MCF 10A (cell line): ENCODE measurements around the gene PRSS22. TPM values are rescaled to one million over a fixed set of nuclear protein-coding genes. Genes with fewer than 3 reads are reported as not detected.

ENCODE experiments used
- BruUV-seq: library from RNA; stranded (reverse); fragments of 400-500 nt; replicated peaks from 2 replicates; lab custom pipeline; 2021; lab: Mats Ljungman, UMichigan
- CTCF ChIA-PET: fragments of 300-600 bp; sonication (Branson Sonifier 250); formaldehyde crosslinking; extraction: SDS; loops from one replicate; lab custom pipeline; 2021; ENCODE audit warnings: antibody characterized with exemption, inconsistent platforms; lab: Yijun Ruan, JAX
- POLR2A ChIA-PET: fragments of 300-600, 350-650 bp; sonication (Branson Sonifier 250); formaldehyde crosslinking; extraction: SDS; loops from one replicate; lab custom pipeline; 2020; ENCODE audit warnings: antibody characterized with exemption, inconsistent platforms; lab: Yijun Ruan, JAX
- DNase-seq: peaks from one replicate; pipeline ENCODE4 v3.0.0-alpha.2; 2018; ENCODE audit not compliant: unreplicated experiment
- H3K27ac Mint-ChIP-seq: one replicate; pipeline ENCODE4 v1.8.0; 2022; ENCODE audit warnings: mild to moderate bottlenecking, low read depth, mixed read lengths; ENCODE audit not compliant: unreplicated experiment
- H3K27me3 Mint-ChIP-seq: one replicate; pipeline ENCODE4 v1.8.0; 2022; ENCODE audit warnings: mixed read lengths; ENCODE audit not compliant: insufficient read depth, unreplicated experiment
- H3K36me3 Mint-ChIP-seq: one replicate; pipeline ENCODE4 v1.8.0; 2022; ENCODE audit warnings: mild to moderate bottlenecking, moderate library complexity, mixed read lengths; ENCODE audit not compliant: insufficient read depth, unreplicated experiment
- H3K4me1 Mint-ChIP-seq: one replicate; pipeline ENCODE4 v1.8.0; 2022; ENCODE audit warnings: mixed read lengths; ENCODE audit not compliant: insufficient read depth, unreplicated experiment
- H3K4me3 Mint-ChIP-seq: one replicate; pipeline ENCODE4 v1.8.0; 2022; ENCODE audit warnings: mild to moderate bottlenecking, moderate library complexity, mixed read lengths; ENCODE audit not compliant: unreplicated experiment
- H3K9me3 Mint-ChIP-seq: one replicate; pipeline ENCODE4 v1.8.0; 2022; ENCODE audit warnings: mixed read lengths; ENCODE audit not compliant: unreplicated experiment
- CTCF ChIP-seq: fragments of 200-600 bp; IDR thresholded peaks from one replicate; pipeline ENCODE4 v1.8.0; 2022; ENCODE audit warnings: antibody characterized with exemption, mild to moderate bottlenecking; ENCODE audit not compliant: unreplicated experiment
- intact Hi-C: fragments of 100-400 bp; cut with micrococcal nuclease; formaldehyde crosslinking; loops from 2 replicates; pipeline ENCODE4 v1.14.1; 2022
- total RNA-seq: library from RNA; stranded (reverse); gene quantifications from 2 replicates; pipeline ENCODE4 v1.2.3, GENCODE V29; 2022

Gene PRSS22
- total RNA-seq, 1 experiment from 2014 or later, result not detected

- intact Hi-C loops, result loop anchor here (2.0 to 5.0 kb wide), 2 partner anchors 21 to 68 kb away; no protein-coding TSS in a partner anchor
- H3K36me3 Mint-ChIP-seq, result peaks cover 11% of the 10 kb centered on the region
- TF ChIP-seq CTCF, result no peak
- POLR2A ChIA-PET, result interaction anchor here (0.6 to 3.3 kb wide), 18 partner anchors 10 to 941 kb away, joined by 3 to 25 read pairs (median 4); partner anchors contain the start of genes FLYWCH2, KCTD5, PKMYT1 and RPS2
- peak overlapping the region; percentile 91 for H3K27ac Mint-ChIP-seq
- no peaks in the 10 kb centered on the region for H3K9me3 Mint-ChIP-seq
- H3K4me1 Mint-ChIP-seq, result peaks cover 17% of the 10 kb centered on the region
- CTCF ChIA-PET, result interaction anchor here (1.2 to 3.8 kb wide), 3 partner anchors 11 to 18 kb away, joined by 4 to 22 read pairs (median 18); no protein-coding TSS in a partner anchor
- H3K4me3 Mint-ChIP-seq, result peak overlapping the region; percentile 84
- DNase-seq, result peak; percentile 99
- no peaks in the 10 kb centered on the region for H3K27me3 Mint-ChIP-seq
- no TSS peak for BruUV-seq
These were observed 47.4 kb upstream of the PRSS22 start for GRCh38 chr16:2905241-2905987.

- intact Hi-C loops, result loop anchor here (1.0 to 5.0 kb wide), 3 partner anchors 14 to 68 kb away; no protein-coding TSS in a partner anchor
- BruUV-seq, result TSS peak; percentile 94
- H3K36me3 Mint-ChIP-seq, result peaks cover 11% of the 10 kb centered on the region
- H3K27ac Mint-ChIP-seq, result no peak overlapping the region
- no peak for TF ChIP-seq CTCF
- ChIA-PET POLR2A (interaction anchor here (1.4 to 3.3 kb wide), 4 partner anchors 10 to 152 kb away, joined by 5 to 25 read pairs (median 14); partner anchors contain the start of genes FLYWCH2 and SRRM2), CTCF (interaction anchor here (1.2 kb wide), 1 partner anchor 19 kb away, joined by 4 read pairs; no protein-coding TSS in a partner anchor)
- peak overlapping the region; percentile 84 for H3K4me3 Mint-ChIP-seq
- peaks cover 17% of the 10 kb centered on the region for H3K4me1 Mint-ChIP-seq
- no peaks in the 10 kb centered on the region for H3K9me3 Mint-ChIP-seq
- no peak for DNase-seq
- no peaks in the 10 kb centered on the region for H3K27me3 Mint-ChIP-seq
These were observed 46.9 kb upstream of the PRSS22 start for GRCh38 chr16:2904922-2905240.

GRCh38 chr16:2904100-2904921 is 46.3 kb upstream of the PRSS22 start:
- H3K4me3 Mint-ChIP-seq, result peak overlapping the region; percentile 84
- H3K27ac Mint-ChIP-seq, result peak overlapping the region; percentile 29
- H3K9me3 Mint-ChIP-seq, result no peaks in the 10 kb centered on the region
- peaks cover 17% of the 10 kb centered on the region for H3K4me1 Mint-ChIP-seq
- ChIA-PET POLR2A (interaction anchor here (0.7 to 2.8 kb wide), 4 partner anchors 12 to 390 kb away, joined by 3 to 21 read pairs (median 4); partner anchors contain the start of gene FLYWCH2), CTCF (interaction anchor here (0.9 to 1.5 kb wide), 4 partner anchors 9 to 21 kb away, joined by 4 to 5 read pairs (median 4); partner anchors contain the start of gene FLYWCH2)
- BruUV-seq, result no TSS peak
- H3K36me3 Mint-ChIP-seq, result peaks cover 11% of the 10 kb centered on the region
- DNase-seq, result peak; percentile 84
- peak; percentile 84 for TF ChIP-seq CTCF
- H3K27me3 Mint-ChIP-seq, result no peaks in the 10 kb centered on the region
- intact Hi-C loops, result loop anchor here (1.0 to 2.0 kb wide), 2 partner anchors 15 to 22 kb away; no protein-coding TSS in a partner anchor
